ENCODE results near the gene PLEKHG7. TPM values are rescaled to one million over a fixed set of nuclear protein-coding genes. Genes with fewer than 3 reads are reported as not detected.

The PLEKHG7 gene
- total and polyA plus RNA-seq, 2 of the 8 experiments (the other 6 are each of a cell fraction or from before 2014, with no cell fraction given), result not detected

DNA sequence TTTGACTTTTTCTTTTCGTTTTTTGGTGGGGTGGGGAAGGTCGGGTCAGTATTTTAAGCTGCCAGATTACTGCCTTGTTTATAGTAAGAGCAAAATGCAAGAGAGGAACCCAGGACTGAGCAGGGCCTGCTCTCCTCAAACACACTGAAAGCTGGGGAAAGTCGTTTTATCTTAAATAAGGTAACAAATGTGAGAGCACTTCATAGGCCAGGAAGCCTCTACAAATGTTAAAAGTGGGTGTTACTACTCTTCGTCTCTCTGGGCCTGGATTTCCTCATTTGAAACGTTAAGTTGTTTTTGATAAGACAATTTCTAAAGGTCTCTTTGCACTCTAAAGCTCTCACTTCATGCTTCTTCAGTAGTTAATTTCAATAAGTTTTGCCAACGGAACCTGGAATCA, 33.8 kb downstream of the PLEKHG7 start:
- Histone ChIP-seq H3K4me2 (ENCODE audit: insufficient read depth in 1 of 2, low read depth in 2 of 2, low read length in 2 of 2) (no peak overlapping the region), H3K23ac (ENCODE audit: insufficient read length) (no peak overlapping the region), H2BK120ac (replicated peaks; ENCODE audit: low read depth, low read length) (no peak overlapping the region), H3K9ac (replicated peaks in 1 of 4; ENCODE audit: extremely low read depth in 1 of 4, low read depth in 3 of 4, low read length in 3 of 4) (no peak overlapping the region), H3K4me3 (ENCODE audit: extremely low read depth in 1 of 4, insufficient read depth in 2 of 4, low read depth in 3 of 4, low read length in 4 of 4) (no peak overlapping the region), H2BK20ac (ENCODE audit: low read length) (no peak overlapping the region), H2BK12ac (ENCODE audit: low read depth, low read length) (no peak overlapping the region), H3K4ac (replicated peaks; ENCODE audit: insufficient read length, low read depth, low read length) (no peak overlapping the region), H3K4me1 (replicated peaks in 1 of 4; ENCODE audit: control insufficient read depth in 3 of 4, insufficient read depth in 4 of 4, low read length in 3 of 4) (peaks cover 0 to 6% (median 5%) of the 10 kb centered on the region in 4 experiments; a peak in 3 of 7 replicates), H2AK5ac (ENCODE audit: low read depth, low read length) (no peak overlapping the region), H4K5ac (ENCODE audit: insufficient read length, low read depth, low read length) (no peak overlapping the region), H2BK5ac (ENCODE audit: low read depth, low read length) (no peak overlapping the region), H2AFZ (ENCODE audit: low read length) (no peak overlapping the region; the same call in 1 of the 2 replicates), H3K79me1 (ENCODE audit: low read depth, low read length) (no peaks in the 10 kb centered on the region), H3K79me2 (ENCODE audit: control insufficient read depth in 1 of 2, insufficient read depth in 2 of 2, low read length in 2 of 2) (no peaks in the 10 kb centered on the region), H4K91ac (replicated peaks; ENCODE audit: insufficient read length, low read length) (no peak overlapping the region), H3K27me3 (replicated peaks in 1 of 4; ENCODE audit: control insufficient read depth in 3 of 4, extremely low read depth in 1 of 4, insufficient read depth in 3 of 4, low read length in 3 of 4) (no peaks in the 10 kb centered on the region), H3K14ac (ENCODE audit: insufficient read length) (no peak overlapping the region), H3K23me2 (ENCODE audit: low read depth, low read length) (no peaks in the 10 kb centered on the region), H4K20me1 (replicated peaks in 1 of 2; ENCODE audit: control insufficient read depth in 1 of 2, insufficient read depth in 2 of 2, low read length in 2 of 2) (no peaks in the 10 kb centered on the region), H4K8ac (ENCODE audit: extremely low read depth, insufficient read depth, low read length) (no peak overlapping the region), H3K27ac (ENCODE audit: low read depth, low read length) (no peak overlapping the region), H3K9me3 (ENCODE audit: insufficient read depth in 2 of 2, low read depth in 1 of 2, low read length in 1 of 2) (no peaks in the 10 kb centered on the region), H3K36me3 (ENCODE audit: control insufficient read depth in 2 of 4, insufficient read depth in 4 of 4, low read length in 3 of 4) (no peaks in the 10 kb centered on the region), H3K56ac (replicated peaks; ENCODE audit: insufficient read length, low read depth, low read length) (no peak overlapping the region), H2BK15ac (ENCODE audit: low read length) (no peak overlapping the region), H3K18ac (ENCODE audit: extremely low read depth, low read length) (no peak overlapping the region)
- WGBS, 2 experiments (ENCODE audit: extremely low coverage in 1 of 2, insufficient coverage in 1 of 2, insufficient read length in 1 of 2, insufficient replicate concordance in 2 of 2, low coverage in 1 of 2, low lambda C conversion rate in 2 of 2, missing lambda C conversion rate in 1 of 2), result 86% methylated on average over 6 of the region's 6 CpGs; no CpG with 5 or more reads in 1 of the 2 experiments
- no peak for TF ChIP-seq SP4 (IDR thresholded peaks at IDR 0.05; ENCODE audit: low read length)
- TF ChIP-seq, protein P1, sequence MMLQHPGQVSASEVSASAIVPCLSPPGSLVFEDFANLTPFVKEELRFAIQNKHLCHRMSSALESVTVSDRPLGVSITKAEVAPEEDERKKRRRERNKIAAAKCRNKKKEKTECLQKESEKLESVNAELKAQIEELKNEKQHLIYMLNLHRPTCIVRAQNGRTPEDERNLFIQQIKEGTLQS (IDR thresholded peaks at IDR 0.05; ENCODE audit: insufficient read depth, low read depth, low read length), result no peak
- TF ChIP-seq SIX5 (IDR thresholded peaks at IDR 0.05; ENCODE audit: low read depth, low read length), result no peak
- no peak for TF ChIP-seq HDAC6 (IDR thresholded peaks at IDR 0.05; ENCODE audit: low read depth, low read length)
- no peak for TF ChIP-seq SUZ12 (IDR thresholded peaks at IDR 0.05; ENCODE audit: low read length)
- ChIA-PET POLR2A (ENCODE audit: partially characterized antibody) (no interaction called here), CTCF (ENCODE audit: partially characterized antibody) (interaction anchor here (0.6 to 1.3 kb wide), 2 partner anchors 8 to 141 kb away, joined by 3 to 4 read pairs; no protein-coding TSS in a partner anchor)
- no peak for DNase-seq (ENCODE audit: low read depth in 1 of 2, low spot score in 2 of 2)
- no peak for FAIRE-seq

Measured in H1 (cell line).